ENCODE measurements around the gene PATE1. TPM values are rescaled to one million over a fixed set of nuclear protein-coding genes. Genes with fewer than 3 reads are reported as not detected.
"Not testable (repeated sequence)": the region's sequence is repeated elsewhere in the genome, so short reads cannot be mapped to it uniquely, and the experiment has no call there.

The PATE1 gene
- not detected for polyA plus RNA-seq

- H3K36me3 Mint-ChIP-seq: peaks cover 3% of the 10 kb centered on the region
- H3K4me1 Mint-ChIP-seq: no peaks in the 10 kb centered on the region
- no peak within 1 kb of the TSS for H3K27ac Mint-ChIP-seq
- peaks cover 7% of the 10 kb centered on the region for H3K27me3 Mint-ChIP-seq
- H3K9me3 Mint-ChIP-seq: no peaks in the 10 kb centered on the region
- H3K4me3 Mint-ChIP-seq: no peak within 1 kb of the TSS
Measured at GRCh38 chr11:125745979-125746378, at the start of gene PATE1. PATE1 (plus strand) TSS chr11:125746279; CDS start chr11:125746305, 26 bp downstream.

GRCh38 chr11:125701018-125701610 is 45.0 kb upstream of the PATE1 start:
- Mint-ChIP-seq H3K4me3 (no peak overlapping the region), H3K9me3 (peaks cover 0 to under 1% (median 0%) of the 10 kb centered on the region in 3 donors), H3K36me3 (no peaks in the 10 kb centered on the region), H3K4me1 (no peaks in the 10 kb centered on the region), H3K27ac (no peak overlapping the region), H3K27me3 (peaks cover 10% of the 10 kb centered on the region)

- no peak overlapping the region for H3K4me3 Mint-ChIP-seq
- H3K27ac Mint-ChIP-seq: no peak overlapping the region
- no peaks in the 10 kb centered on the region for H3K4me1 Mint-ChIP-seq
- H3K9me3 Mint-ChIP-seq: peaks cover 0 to 4% (median 0%) of the 10 kb centered on the region in 3 donors
- H3K27me3 Mint-ChIP-seq: peaks cover 10% of the 10 kb centered on the region
- no peaks in the 10 kb centered on the region for H3K36me3 Mint-ChIP-seq
Measured at GRCh38 chr11:125701858-125702621, 44.0 kb upstream of the PATE1 start.

GRCh38 chr11:125704686-125705085 is 41.4 kb upstream of the PATE1 start:
- not testable (repeated sequence) for H3K9me3 Mint-ChIP-seq, H3K4me3 Mint-ChIP-seq, H3K4me1 Mint-ChIP-seq, H3K36me3 Mint-ChIP-seq, H3K27ac Mint-ChIP-seq
- peaks cover 12% of the 10 kb centered on the region for H3K27me3 Mint-ChIP-seq

GRCh38 chr11:125720781-125721180 is 25.3 kb upstream of the PATE1 start:
- peaks cover 0 to 4% (median 0%) of the 10 kb centered on the region in 3 donors for H3K9me3 Mint-ChIP-seq
- H3K4me3 Mint-ChIP-seq: no peak overlapping the region
- peaks cover 2% of the 10 kb centered on the region for H3K36me3 Mint-ChIP-seq
- peaks cover 8% of the 10 kb centered on the region for H3K27me3 Mint-ChIP-seq
- no peak overlapping the region for H3K27ac Mint-ChIP-seq
- H3K4me1 Mint-ChIP-seq: no peaks in the 10 kb centered on the region

- no peak overlapping the region for H3K4me3 Mint-ChIP-seq
- H3K9me3 Mint-ChIP-seq: peaks cover 0 to 4% (median 0%) of the 10 kb centered on the region in 3 donors
- H3K27me3 Mint-ChIP-seq: peaks cover 8% of the 10 kb centered on the region
- no peaks in the 10 kb centered on the region for H3K4me1 Mint-ChIP-seq
- H3K36me3 Mint-ChIP-seq: peaks cover 4% of the 10 kb centered on the region
- H3K27ac Mint-ChIP-seq: no peak overlapping the region
Measured at GRCh38 chr11:125724125-125724524, 22.0 kb upstream of the PATE1 start.

GRCh38 chr11:125728969-125729368 is 17.1 kb upstream of the PATE1 start:
- H3K36me3 Mint-ChIP-seq: peaks cover 1% of the 10 kb centered on the region
- no peaks in the 10 kb centered on the region for H3K27me3 Mint-ChIP-seq
- no peak overlapping the region for H3K27ac Mint-ChIP-seq
- no peak overlapping the region for H3K4me3 Mint-ChIP-seq
- peaks cover 0 to 1% (median under 1%) of the 10 kb centered on the region in 3 donors for H3K9me3 Mint-ChIP-seq
- no peaks in the 10 kb centered on the region for H3K4me1 Mint-ChIP-seq

- Mint-ChIP-seq H3K27me3 (peaks cover 7% of the 10 kb centered on the region), H3K4me3 (no peak overlapping the region), H3K4me1 (no peaks in the 10 kb centered on the region), H3K27ac (no peak overlapping the region), H3K36me3 (peaks cover 3% of the 10 kb centered on the region), H3K9me3 (peaks cover 2 to 11% (median 5%) of the 10 kb centered on the region in 3 donors)
Measured at GRCh38 chr11:125740617-125741016, 5.5 kb upstream of the PATE1 start.

- H3K27me3 Mint-ChIP-seq: peaks cover 7% of the 10 kb centered on the region
- peaks cover under 1 to 2% (median 2%) of the 10 kb centered on the region in 3 donors for H3K9me3 Mint-ChIP-seq
- H3K27ac Mint-ChIP-seq: no peak overlapping the region
- H3K4me3 Mint-ChIP-seq: no peak overlapping the region
- H3K4me1 Mint-ChIP-seq: no peaks in the 10 kb centered on the region
- peaks cover 3% of the 10 kb centered on the region for H3K36me3 Mint-ChIP-seq
Measured at GRCh38 chr11:125743681-125744080, 2.4 kb upstream of the PATE1 start.

- H3K9me3 Mint-ChIP-seq: no peaks in the 10 kb centered on the region
- peaks cover 2% of the 10 kb centered on the region for H3K27me3 Mint-ChIP-seq
- no peaks in the 10 kb centered on the region for H3K36me3 Mint-ChIP-seq
- H3K27ac Mint-ChIP-seq: no peak overlapping the region
- H3K4me1 Mint-ChIP-seq: no peaks in the 10 kb centered on the region
- H3K4me3 Mint-ChIP-seq: no peak overlapping the region
Measured at GRCh38 chr11:125750629-125751028, 4.5 kb downstream of the PATE1 start.

- Mint-ChIP-seq H3K4me3 (no peak overlapping the region), H3K27me3 (peaks cover 4% of the 10 kb centered on the region), H3K36me3 (no peaks in the 10 kb centered on the region), H3K27ac (no peak overlapping the region), H3K4me1 (no peaks in the 10 kb centered on the region), H3K9me3 (peaks cover 3 to 13% (median 10%) of the 10 kb centered on the region in 3 donors)
Measured at GRCh38 chr11:125756050-125756449, 10.0 kb downstream of the PATE1 start.

GRCh38 chr11:125762445-125762844 is 16.4 kb downstream of the PATE1 start:
- Mint-ChIP-seq H3K27ac (no peak overlapping the region), H3K27me3 (peaks cover 2% of the 10 kb centered on the region), H3K4me3 (no peak overlapping the region), H3K36me3 (no peaks in the 10 kb centered on the region), H3K9me3 (peaks cover 5 to 13% (median 6%) of the 10 kb centered on the region in 3 donors), H3K4me1 (no peaks in the 10 kb centered on the region)

GRCh38 chr11:125763483-125763882 is 17.4 kb downstream of the PATE1 start:
- H3K4me3 Mint-ChIP-seq: no peak overlapping the region
- H3K27ac Mint-ChIP-seq: no peak overlapping the region
- H3K36me3 Mint-ChIP-seq: no peaks in the 10 kb centered on the region
- no peaks in the 10 kb centered on the region for H3K4me1 Mint-ChIP-seq
- H3K9me3 Mint-ChIP-seq: peaks cover 4 to 6% (median 5%) of the 10 kb centered on the region in 3 donors
- H3K27me3 Mint-ChIP-seq: peaks cover 4% of the 10 kb centered on the region

GRCh38 chr11:125766251-125766650 is 20.2 kb downstream of the PATE1 start:
- Mint-ChIP-seq H3K4me1 (no peaks in the 10 kb centered on the region), H3K4me3 (no peak overlapping the region), H3K36me3 (no peaks in the 10 kb centered on the region), H3K9me3 (peaks cover 0 to 3% (median 0%) of the 10 kb centered on the region in 3 donors), H3K27ac (no peak overlapping the region), H3K27me3 (peaks cover 2% of the 10 kb centered on the region)

- Mint-ChIP-seq H3K27ac (no peak overlapping the region), H3K4me1 (no peaks in the 10 kb centered on the region), H3K9me3 (peaks cover 0 to 3% (median 0%) of the 10 kb centered on the region in 3 donors), H3K4me3 (no peak overlapping the region), H3K27me3 (peaks cover 2% of the 10 kb centered on the region), H3K36me3 (no peaks in the 10 kb centered on the region)
Measured at GRCh38 chr11:125768336-125769046, 22.4 kb downstream of the PATE1 start.

Measured in IgD-negative memory B cell (primary cell).